Endodermal cell (in vitro differentiated cells): ENCODE data around the gene RUNX1. TPM values are rescaled to one million over a fixed set of nuclear protein-coding genes. Genes with fewer than 3 reads are reported as not detected.

Experiments
- DNase-seq: peaks from one replicate; pipeline ENCODE4 v3.0.0-alpha.2; 2017
- H3K27ac ChIP-seq: 2 replicates; pipeline ENCODE4 v1.5.1; 2013; ENCODE audit warnings: mild to moderate bottlenecking, low read depth, low read length, moderate library complexity
- H3K27me3 ChIP-seq: 2 replicates; pipeline ENCODE4 v1.6.1; 2013; ENCODE audit warnings: mild to moderate bottlenecking, low read length, moderate library complexity; ENCODE audit not compliant: insufficient read depth, control insufficient read depth, poor library complexity, severe bottlenecking
- H3K36me3 ChIP-seq: 2 replicates; pipeline ENCODE4 v1.7.0; 2013; ENCODE audit warnings: mild to moderate bottlenecking, low read length, moderate library complexity; ENCODE audit not compliant: control insufficient read depth, insufficient read depth
- H3K4me1 ChIP-seq: one replicate; pipeline ENCODE4 v1.7.0; 2013; ENCODE audit warnings: low read length; ENCODE audit not compliant: control insufficient read depth, insufficient read depth
- H3K4me3 ChIP-seq: 2 replicates; pipeline ENCODE4 v1.5.1; 2013; ENCODE audit warnings: mild to moderate bottlenecking, low read length, moderate library complexity
- H3K9ac ChIP-seq: 2 replicates; pipeline ENCODE4 v1.6.1; 2013; ENCODE audit warnings: mild to moderate bottlenecking, low read length, moderate library complexity; ENCODE audit not compliant: poor library complexity, severe bottlenecking; ENCODE audit errors: extremely low read depth
- H3K9me3 ChIP-seq: 2 replicates; pipeline ENCODE4 v1.6.1; 2013; ENCODE audit warnings: mild to moderate bottlenecking, low read length, moderate library complexity; ENCODE audit not compliant: control insufficient read depth
- H3K27ac Mint-ChIP-seq: 2 replicates; pipeline ENCODE4 v1.8.0; 2020; ENCODE audit warnings: mixed read lengths
- H3K27me3 Mint-ChIP-seq: 2 replicates; pipeline ENCODE4 v1.8.0; 2021; ENCODE audit warnings: mild to moderate bottlenecking, mixed read lengths; ENCODE audit not compliant: insufficient read depth
- H3K36me3 Mint-ChIP-seq: 2 replicates; pipeline ENCODE4 v1.8.0; 2020; ENCODE audit warnings: low read depth, mixed read lengths
- H3K4me1 Mint-ChIP-seq: 2 replicates; pipeline ENCODE4 v1.8.0; 2020; ENCODE audit warnings: mixed read lengths
- H3K4me3 Mint-ChIP-seq: 2 replicates; pipeline ENCODE4 v1.8.0; 2020; ENCODE audit warnings: mild to moderate bottlenecking, moderate library complexity, mixed read lengths
- H3K9me3 Mint-ChIP-seq: 2 replicates; pipeline ENCODE4 v1.8.0; 2020; ENCODE audit warnings: mild to moderate bottlenecking, mixed read lengths
- CTCF ChIP-seq: fragments of 200-600 bp; sonication (generic); conservative IDR thresholded peaks from 2 replicates; pipeline ENCODE4 v1.5.0; 2021; ENCODE audit warnings: antibody characterized with exemption, mild to moderate bottlenecking
- WGBS, 2 experiments: methylation state at CpG; one replicate each; pipeline versions ENCODE4 v1.1.5 to v1.1.7; 2013; ENCODE audit warnings: missing lambda C conversion rate in 2 of 2, mixed read lengths in 1 of 2; ENCODE audit not compliant: insufficient coverage in 1 of 2, insufficient read length in 1 of 2; 5-methylcytosine and 5-hydroxymethylcytosine counted together
- total RNA-seq, 2 donors: library from RNA; stranded (reverse); fragmentation: NEBNext Ultra II Directional in 1 of 2; extraction: Animal tissue kit (Norgen Biotek cat#: 25700) in 1 of 2; gene quantifications; 2 replicates in 1 of 2; 3 replicates in 1 of 2; pipeline ENCODE4 v1.2.1, GENCODE V29; 2021

Gene RUNX1
- total RNA-seq, 2 donors from 2014 or later = 0.31 to 2.8 TPM

GRCh38 chr21:34992736-34993398 is 56.2 kb downstream of the RUNX1 start:
- peaks cover 7% of the 10 kb centered on the region for H3K4me1 Mint-ChIP-seq
- Histone ChIP-seq H3K4me3 (no peak overlapping the region), H3K36me3 (no peaks in the 10 kb centered on the region), H3K9ac (no peak overlapping the region), H3K27ac (no peak overlapping the region), H3K4me1 (no peaks in the 10 kb centered on the region), H3K9me3 (no peaks in the 10 kb centered on the region), H3K27me3 (peaks cover 4% of the 10 kb centered on the region)
- no peak for TF ChIP-seq CTCF
- H3K27ac Mint-ChIP-seq = no peak overlapping the region
- no peak for DNase-seq
- H3K4me3 Mint-ChIP-seq = no peak overlapping the region
- H3K9me3 Mint-ChIP-seq = no peaks in the 10 kb centered on the region
- WGBS, 2 experiments = 89 to 93% methylated on average over 8 to 13 of the region's 13 CpGs
- H3K36me3 Mint-ChIP-seq = no peaks in the 10 kb centered on the region
- H3K27me3 Mint-ChIP-seq = peaks cover 6% of the 10 kb centered on the region

- no peak for TF ChIP-seq CTCF
- no peak overlapping the region for H3K4me3 Mint-ChIP-seq
- 90 to 92% methylated on average over 3 to 4 of the region's 4 CpGs for WGBS, 2 experiments
- DNase-seq = no peak
- Histone ChIP-seq H3K27me3 (peaks cover 4% of the 10 kb centered on the region), H3K36me3 (no peaks in the 10 kb centered on the region), H3K9ac (no peak overlapping the region), H3K27ac (no peak overlapping the region), H3K4me3 (no peak overlapping the region), H3K9me3 (no peaks in the 10 kb centered on the region), H3K4me1 (peaks cover 3% of the 10 kb centered on the region)
- H3K4me1 Mint-ChIP-seq = peaks cover 10% of the 10 kb centered on the region
- H3K27ac Mint-ChIP-seq = no peak overlapping the region
- H3K36me3 Mint-ChIP-seq = no peaks in the 10 kb centered on the region
- H3K9me3 Mint-ChIP-seq = no peaks in the 10 kb centered on the region
- H3K27me3 Mint-ChIP-seq = peaks cover 13% of the 10 kb centered on the region
These were observed 56.9 kb downstream of the RUNX1 start for GRCh38 chr21:34992180-34992579.

- no peak for DNase-seq
- H3K27ac Mint-ChIP-seq = no peak overlapping the region
- H3K9me3 Mint-ChIP-seq = no peaks in the 10 kb centered on the region
- Histone ChIP-seq H3K9me3 (no peaks in the 10 kb centered on the region), H3K36me3 (no peaks in the 10 kb centered on the region), H3K27me3 (peaks cover 4% of the 10 kb centered on the region), H3K4me1 (peaks cover 9% of the 10 kb centered on the region), H3K27ac (no peak overlapping the region), H3K4me3 (no peak overlapping the region), H3K9ac (no peak overlapping the region)
- 79 to 86% methylated on average over 7 to 10 of the region's 10 CpGs for WGBS, 2 experiments
- H3K4me3 Mint-ChIP-seq = no peak overlapping the region
- H3K27me3 Mint-ChIP-seq = peaks cover 13% of the 10 kb centered on the region
- peaks cover 12% of the 10 kb centered on the region for H3K4me1 Mint-ChIP-seq
- H3K36me3 Mint-ChIP-seq = no peaks in the 10 kb centered on the region
- no peak for TF ChIP-seq CTCF
These were observed 57.6 kb downstream of the RUNX1 start for GRCh38 chr21:34991366-34991957.
